Stomach (tissue), 4 donors: Measurements from ENCODE around the gene PLN.

Experiments used
- CTCF ChIP-seq, 7 experiments: fragments of 450-650 bp in 4 of 7; fragments of 200-600 bp in 3 of 7; sonication (generic) in 3 of 7; IDR thresholded peaks; one replicate each; pipeline ENCODE4 v1.5.1; 2016 to 2019; ENCODE audit warnings: antibody characterized with exemption in 7 of 7, control low read depth in 2 of 7, mild to moderate bottlenecking in 1 of 7
- POLR2AphosphoS5 ChIP-seq, 3 donors: sonication (generic); formaldehyde crosslinking; IDR thresholded peaks; one replicate each; pipeline ENCODE4 v1.6.1; 2016; ENCODE audit warnings: antibody characterized with exemption in 3 of 3

- TF ChIP-seq CTCF (IDR thresholded peaks at IDR 0.05) (no peak), POLR2AphosphoS5 (IDR thresholded peaks at IDR 0.05) (no peak)
Measured at GRCh38 chr6:118584911-118585310, 36.8 kb downstream of the PLN start.
